GM12891 (cell line): ENCODE measurements around the gene CCDC190.

Source experiments
- POLR2A ChIP-seq: IDR thresholded peaks from 2 replicates; pipeline ENCODE4 v1.6.1; 2011; ENCODE audit warnings: low read depth, low read length, control low read depth
- POLR2AphosphoS5 ChIP-seq: IDR thresholded peaks from 2 replicates; pipeline ENCODE4 v1.6.1; 2011; ENCODE audit warnings: low read depth, low read length, control low read depth
- SPI1 ChIP-seq: IDR thresholded peaks from 2 replicates; pipeline ENCODE4 v1.6.1; 2011; ENCODE audit warnings: low read depth, low read length, control low read depth

- TF ChIP-seq POLR2A = no peak
- TF ChIP-seq SPI1 = no peak
- no peak for TF ChIP-seq POLR2AphosphoS5
Observed at GRCh38 chr1:162906485-162906884, 45.5 kb upstream of the CCDC190 start.
